Gastroesophageal sphincter (tissue), 4 donors: ENCODE measurements around the gene PRG3. TPM values are rescaled to one million over a fixed set of nuclear protein-coding genes. Genes with fewer than 3 reads are reported as not detected.

Experiments
- ATAC-seq: fragments of 150-250 bp; one replicate; pipeline ENCODE4 v1.9.1; 2016; ENCODE audit warnings: mild to moderate bottlenecking, moderate library complexity
- H3K27ac ChIP-seq, 4 donors: fragments of 200-600 bp; sonication (generic) in 3 of 4; 1 replicate in 3 of 4; 2 replicates in 1 of 4; pipeline ENCODE4 v1.5.1; 2016 to 2019
- H3K27me3 ChIP-seq: fragments of 200-600 bp; sonication (generic); one replicate; pipeline ENCODE4 v1.5.1; 2019
- H3K36me3 ChIP-seq, 2 donors: fragments of 200-600 bp; sonication (generic); one replicate each; pipeline ENCODE4 v1.5.1; 2019; ENCODE audit warnings: control low read depth in 1 of 2
- H3K4me1 ChIP-seq, 3 donors: fragments of 200-600 bp; sonication (generic); 1 replicate in 2 of 3; 2 replicates in 1 of 3; pipeline ENCODE4 v1.5.1; 2016 to 2019; ENCODE audit warnings: control low read depth in 2 of 3
- H3K4me3 ChIP-seq, 2 donors: fragments of 200-600 bp; sonication (generic); one replicate each; pipeline ENCODE4 v1.5.1; 2019; ENCODE audit warnings: mild to moderate bottlenecking in 1 of 2, moderate library complexity in 1 of 2
- H3K9me3 ChIP-seq, 3 donors: fragments of 200-600 bp; sonication (generic); one replicate each; pipeline ENCODE4 v1.5.1; 2017 to 2019; ENCODE audit warnings: control low read depth in 2 of 3
- CTCF ChIP-seq, 4 experiments: fragments of 200-600 bp in 2 of 4; fragments of 450-650 bp in 2 of 4; sonication (generic) in 1 of 4; IDR thresholded peaks; one replicate each; pipeline ENCODE4 v1.5.1; 2017 to 2019; ENCODE audit warnings: antibody characterized with exemption in 4 of 4, mild to moderate bottlenecking in 2 of 4, moderate library complexity in 2 of 4
- EP300 ChIP-seq: sonication (generic); formaldehyde crosslinking; IDR thresholded peaks from one replicate; pipeline ENCODE4 v1.6.1; 2017; ENCODE audit warnings: antibody characterized with exemption, mild to moderate bottlenecking
- POLR2A ChIP-seq, 2 donors: fragments of 450-650 bp; IDR thresholded peaks; one replicate each; pipeline ENCODE4 v1.6.1; 2017; ENCODE audit warnings: antibody characterized with exemption in 2 of 2, mild to moderate bottlenecking in 2 of 2, moderate library complexity in 1 of 2
- POLR2AphosphoS5 ChIP-seq: sonication (generic); formaldehyde crosslinking; IDR thresholded peaks from one replicate; pipeline ENCODE4 v1.6.1; 2017; ENCODE audit warnings: antibody characterized with exemption
- WGBS, 2 donors: methylation state at CpG; one replicate each; pipeline ENCODE4 v1.1.5; 2018; ENCODE audit warnings: low coverage in 1 of 2; 5-methylcytosine and 5-hydroxymethylcytosine counted together
- total RNA-seq, 4 donors: library from RNA; depleted of rRNA; stranded (reverse); fragments of >200 nt; gene quantifications; one replicate each; pipeline ENCODE4 v1.1.0, GENCODE V29; 2016

Gene PRG3
- total RNA-seq, 4 donors from 2014 or later, result not detected

- no peak for TF ChIP-seq EP300
- TF ChIP-seq POLR2AphosphoS5, result no peak
- no peak for TF ChIP-seq POLR2A (IDR thresholded peaks at IDR 0.05)
- no peak for TF ChIP-seq CTCF (IDR thresholded peaks at IDR 0.05)
- 71 to 86% methylated on average over 3 to 6 of the region's 11 CpGs for WGBS, 2 donors
- H3K27me3 ChIP-seq, result peaks cover 4% of the 10 kb centered on the region
Observed at GRCh38 chr11:57395905-57396623, 15.1 kb upstream of the PRG3 start.

GRCh38 chr11:57394203-57394965, 13.4 kb upstream of the PRG3 start:
- Histone ChIP-seq H3K4me3 (no peak overlapping the region), H3K27me3 (no peaks in the 10 kb centered on the region), H3K4me1 (no peaks in the 10 kb centered on the region), H3K27ac (no peak overlapping the region), H3K36me3 (no peaks in the 10 kb centered on the region), H3K9me3 (no peaks in the 10 kb centered on the region)
- TF ChIP-seq EP300 (no peak), CTCF (IDR thresholded peaks at IDR 0.05) (no peak), POLR2A (IDR thresholded peaks at IDR 0.05) (no peak), POLR2AphosphoS5 (no peak)
- ATAC-seq, result no peak
- 53 to 67% methylated on average over 3 of the region's 4 CpGs for WGBS, 2 donors

More at GRCh38 chr11:57395905-57396623, 15.1 kb upstream of the PRG3 start:
- no peaks in the 10 kb centered on the region for H3K9me3 ChIP-seq
- no peak for ATAC-seq
- H3K4me1 ChIP-seq, result no peaks in the 10 kb centered on the region
- no peaks in the 10 kb centered on the region for H3K36me3 ChIP-seq
- H3K4me3 ChIP-seq, result no peak overlapping the region
- no peak overlapping the region for H3K27ac ChIP-seq

- TF ChIP-seq EP300 (no peak), CTCF (IDR thresholded peaks at IDR 0.05) (no peak), POLR2AphosphoS5 (no peak), POLR2A (IDR thresholded peaks at IDR 0.05) (no peak)
- Histone ChIP-seq H3K36me3 (no peaks in the 10 kb centered on the region), H3K4me1 (no peaks in the 10 kb centered on the region), H3K27ac (no peak overlapping the region), H3K9me3 (no peaks in the 10 kb centered on the region), H3K4me3 (no peak overlapping the region), H3K27me3 (peaks cover 15% of the 10 kb centered on the region)
- WGBS, 2 donors, result 65 to 85% methylated on average over 3 to 4 of the region's 4 CpGs
- ATAC-seq, result no peak
Observed at GRCh38 chr11:57392763-57393105, 11.8 kb upstream of the PRG3 start.

- Histone ChIP-seq H3K4me3 (no peak overlapping the region), H3K36me3 (no peaks in the 10 kb centered on the region), H3K27me3 (peaks cover 19% of the 10 kb centered on the region), H3K9me3 (no peaks in the 10 kb centered on the region), H3K4me1 (no peaks in the 10 kb centered on the region), H3K27ac (no peak overlapping the region)
- no peak for ATAC-seq
- WGBS, 2 donors, result 64 to 74% methylated on average over 7 to 8 of the region's 8 CpGs
- TF ChIP-seq POLR2AphosphoS5 (no peak), POLR2A (IDR thresholded peaks at IDR 0.05) (no peak), CTCF (IDR thresholded peaks at IDR 0.05) (no peak), EP300 (no peak)
Observed at GRCh38 chr11:57392066-57392762, 11.3 kb upstream of the PRG3 start.
